Keratinocyte (primary cell): ENCODE results near the gene CSNK1G2.

Experiments used
- CTCF ChIP-seq, 3 experiments: IDR thresholded peaks in 1 of 3; conservative IDR thresholded peaks in 1 of 3; optimal IDR thresholded peaks in 1 of 3; 2 replicates in 2 of 3; 3 replicates in 1 of 3; pipeline versions ENCODE3 to v1.5.1; 2011; ENCODE audit warnings: low read length in 3 of 3, mild to moderate bottlenecking in 3 of 3, moderate library complexity in 2 of 3, control low read depth in 1 of 3, inconsistent platforms in 1 of 3; ENCODE audit not compliant: insufficient read depth in 2 of 3; ENCODE audit errors: extremely low read depth in 1 of 3
- EZH2 ChIP-seq: IDR thresholded peaks from one replicate; pipeline ENCODE4 v1.6.1; 2012; ENCODE audit warnings: inconsistent platforms, mild to moderate bottlenecking, low read length, moderate library complexity

GRCh38 chr19:1997353-1998233 is 56.6 kb downstream of the CSNK1G2 start:
- TF ChIP-seq CTCF (optimal IDR thresholded peaks at IDR 0.05 in 1 of 3, IDR thresholded peaks at IDR 0.05 in 1 of 3, conservative IDR thresholded peaks at IDR 0.05 in 1 of 3; ENCODE audit: extremely low read depth in 1 of 3, insufficient read depth in 2 of 3, low read length in 3 of 3): no peak
- no peak for TF ChIP-seq EZH2
